GM10266 (cell line): Measurements from ENCODE around the gene PALD1.

Source experiments
- DNase-seq: peaks from one replicate; pipeline ENCODE4 v3.0.0; 2012; ENCODE audit errors: extremely low spot score
- TF ChIP-seq, protein P1 (sequence below): IDR thresholded peaks from 2 replicates; pipeline ENCODE4 v1.5.1; 2012; ENCODE audit warnings: mild to moderate bottlenecking, low read depth; ENCODE audit not compliant: control insufficient read depth, insufficient read depth; ENCODE audit errors: missing control alignments

Gene PALD1

DNA sequence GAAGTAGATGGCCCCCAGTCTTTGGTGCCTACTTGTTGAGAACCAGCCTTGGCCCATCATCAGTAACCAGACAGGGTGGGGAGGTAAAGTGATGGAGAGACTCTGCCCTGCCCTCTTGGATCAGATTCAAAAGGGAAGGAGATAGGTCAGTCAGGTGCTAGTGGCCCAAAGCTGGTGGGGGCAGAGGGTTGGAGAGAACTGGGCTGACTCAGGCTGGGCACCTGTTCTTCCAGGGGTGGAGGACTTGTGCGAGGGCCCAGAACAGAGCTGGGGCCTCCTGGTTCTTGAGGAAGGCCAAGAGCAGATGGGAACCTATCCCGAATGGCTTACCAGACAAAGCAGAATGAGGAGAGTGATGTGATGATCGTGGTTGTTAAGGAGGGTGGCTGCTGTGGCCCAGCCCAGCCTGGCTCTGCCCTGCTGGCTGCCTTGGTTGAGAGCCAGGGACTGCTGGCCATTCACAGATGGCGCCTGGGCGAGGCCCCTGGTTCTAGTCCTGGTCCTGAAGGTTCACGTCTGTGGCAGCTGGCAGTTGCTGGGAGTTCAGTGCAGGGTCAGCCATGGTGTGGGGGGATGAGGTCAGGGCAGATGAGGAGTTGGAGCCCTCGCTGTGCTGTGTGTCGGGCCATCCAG lies 36.6 kb downstream of the PALD1 start:
- TF ChIP-seq, protein P1, sequence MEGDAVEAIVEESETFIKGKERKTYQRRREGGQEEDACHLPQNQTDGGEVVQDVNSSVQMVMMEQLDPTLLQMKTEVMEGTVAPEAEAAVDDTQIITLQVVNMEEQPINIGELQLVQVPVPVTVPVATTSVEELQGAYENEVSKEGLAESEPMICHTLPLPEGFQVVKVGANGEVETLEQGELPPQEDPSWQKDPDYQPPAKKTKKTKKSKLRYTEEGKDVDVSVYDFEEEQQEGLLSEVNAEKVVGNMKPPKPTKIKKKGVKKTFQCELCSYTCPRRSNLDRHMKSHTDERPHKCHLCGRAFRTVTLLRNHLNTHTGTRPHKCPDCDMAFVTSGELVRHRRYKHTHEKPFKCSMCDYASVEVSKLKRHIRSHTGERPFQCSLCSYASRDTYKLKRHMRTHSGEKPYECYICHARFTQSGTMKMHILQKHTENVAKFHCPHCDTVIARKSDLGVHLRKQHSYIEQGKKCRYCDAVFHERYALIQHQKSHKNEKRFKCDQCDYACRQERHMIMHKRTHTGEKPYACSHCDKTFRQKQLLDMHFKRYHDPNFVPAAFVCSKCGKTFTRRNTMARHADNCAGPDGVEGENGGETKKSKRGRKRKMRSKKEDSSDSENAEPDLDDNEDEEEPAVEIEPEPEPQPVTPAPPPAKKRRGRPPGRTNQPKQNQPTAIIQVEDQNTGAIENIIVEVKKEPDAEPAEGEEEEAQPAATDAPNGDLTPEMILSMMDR, result no peak
- DNase-seq, result no peak

DNA sequence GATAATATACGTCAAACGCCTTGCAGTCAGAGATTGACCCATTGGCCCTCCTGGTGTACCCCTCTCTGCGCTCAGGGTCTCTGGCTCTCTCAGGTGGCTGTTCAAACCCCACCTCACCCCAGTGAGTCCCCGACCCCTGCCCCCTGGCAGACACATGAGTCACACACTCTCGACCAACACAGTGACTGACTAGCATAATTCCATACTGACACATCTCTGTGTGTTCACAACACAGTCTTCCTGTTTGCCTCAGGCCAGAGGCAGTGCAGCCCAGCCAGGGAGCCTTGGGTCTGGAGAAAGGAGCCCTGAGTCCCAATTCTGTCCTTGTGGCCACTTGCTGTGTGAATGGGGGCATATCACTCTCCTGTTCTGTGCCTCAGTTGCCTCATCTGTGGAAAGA lies 40.1 kb downstream of the PALD1 start:
- DNase-seq, result no peak

DNA sequence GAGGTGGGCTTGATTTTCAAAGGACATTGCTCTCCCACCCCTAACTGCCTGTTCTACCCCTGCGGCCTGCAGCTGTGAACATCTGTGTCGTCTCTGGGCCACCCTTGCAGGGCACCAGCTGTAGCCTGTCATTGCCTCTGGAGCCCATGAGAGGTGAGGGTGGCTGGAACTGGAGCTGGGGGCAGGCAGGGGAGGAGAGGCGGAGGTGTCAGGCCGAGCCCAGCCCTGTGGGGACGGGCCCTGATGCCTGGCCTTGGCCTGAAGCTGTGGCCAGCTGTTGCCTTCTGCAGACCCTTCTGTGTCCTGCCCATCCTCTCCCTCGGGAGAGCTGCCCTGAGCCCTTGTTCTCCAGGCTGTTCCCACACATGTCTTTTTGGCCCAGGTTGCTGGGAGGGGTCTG lies 44.5 kb downstream of the PALD1 start:
- DNase-seq, result no peak
- TF ChIP-seq, protein P1, result no peak

More for the DNA sequence above, 40.1 kb downstream of the PALD1 start:
- TF ChIP-seq, protein P1, result no peak

DNA sequence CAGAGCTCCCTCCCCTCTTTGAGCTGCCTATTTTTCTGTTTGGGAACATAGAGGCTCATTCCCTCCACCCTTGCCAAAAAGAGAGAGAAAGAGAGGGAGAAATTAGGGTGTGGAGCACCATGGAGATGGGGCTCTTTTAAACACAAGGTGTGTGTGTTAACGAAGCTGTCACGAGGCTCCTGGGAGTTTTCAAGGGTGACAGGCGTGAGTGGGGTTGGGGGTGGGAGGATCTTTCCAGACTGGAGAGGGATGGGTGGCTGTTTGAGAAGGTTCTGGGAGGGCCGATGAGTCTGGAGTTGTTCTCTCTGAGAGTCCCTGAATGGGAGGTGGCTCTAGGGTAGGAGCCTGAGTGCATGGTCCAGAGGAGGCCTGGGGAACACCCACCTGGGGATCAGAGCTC lies 45.0 kb downstream of the PALD1 start:
- no peak for DNase-seq
- TF ChIP-seq, protein P1, result no peak

DNA sequence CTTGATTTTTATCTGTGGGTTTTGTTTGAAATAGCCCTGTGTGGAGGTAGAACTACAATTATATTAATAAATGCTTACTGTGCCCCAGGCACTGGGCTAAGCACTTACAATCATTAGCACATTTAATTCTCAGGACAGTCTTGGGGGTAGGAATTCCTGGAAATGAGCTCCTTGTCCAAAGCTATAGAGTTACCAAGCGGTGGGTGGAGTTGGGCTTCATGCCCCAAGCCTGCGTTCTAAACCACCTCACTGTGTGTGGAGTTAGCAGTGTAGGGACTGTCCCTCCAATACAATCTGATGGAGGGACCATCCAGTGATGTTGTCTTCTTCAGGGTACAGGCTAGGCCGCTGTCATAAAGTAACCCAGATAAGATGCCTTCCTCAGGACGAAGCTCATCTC lies 49.7 kb downstream of the PALD1 start:
- TF ChIP-seq, protein P1, result no peak

DNA sequence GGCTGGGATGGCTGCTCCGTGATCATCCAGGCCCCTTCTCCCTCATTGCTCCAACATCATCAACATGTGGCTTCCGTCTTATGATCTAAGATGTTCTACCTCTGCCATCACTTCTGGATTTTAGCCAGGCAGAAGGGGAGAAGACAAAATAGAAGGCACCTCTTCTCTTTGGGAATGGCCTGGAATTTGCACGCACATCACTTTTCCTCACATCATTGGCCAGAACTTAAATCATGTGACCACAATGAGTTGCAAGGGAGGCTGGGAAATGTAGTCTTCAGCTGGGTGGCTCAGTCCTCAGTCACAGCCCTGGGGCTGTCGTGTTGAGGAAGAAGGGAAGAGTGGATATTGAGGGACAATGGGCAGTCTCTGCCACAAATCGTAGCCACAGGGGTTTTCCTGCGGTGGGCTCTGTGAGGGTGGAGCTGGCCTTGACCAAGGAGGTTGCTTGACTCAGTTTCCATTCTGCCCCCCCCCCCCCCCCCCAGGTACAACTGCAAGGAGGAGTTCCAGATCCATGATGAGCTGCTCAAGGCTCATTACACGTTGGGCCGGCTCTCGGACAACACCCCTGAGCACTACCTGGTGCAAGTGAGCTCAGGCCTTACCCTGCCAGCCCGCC lies 50.3 kb downstream of the PALD1 start:
- no peak for DNase-seq
- TF ChIP-seq, protein P1, result no peak

More for the DNA sequence above, 49.7 kb downstream of the PALD1 start:
- DNase-seq, result no peak

DNA sequence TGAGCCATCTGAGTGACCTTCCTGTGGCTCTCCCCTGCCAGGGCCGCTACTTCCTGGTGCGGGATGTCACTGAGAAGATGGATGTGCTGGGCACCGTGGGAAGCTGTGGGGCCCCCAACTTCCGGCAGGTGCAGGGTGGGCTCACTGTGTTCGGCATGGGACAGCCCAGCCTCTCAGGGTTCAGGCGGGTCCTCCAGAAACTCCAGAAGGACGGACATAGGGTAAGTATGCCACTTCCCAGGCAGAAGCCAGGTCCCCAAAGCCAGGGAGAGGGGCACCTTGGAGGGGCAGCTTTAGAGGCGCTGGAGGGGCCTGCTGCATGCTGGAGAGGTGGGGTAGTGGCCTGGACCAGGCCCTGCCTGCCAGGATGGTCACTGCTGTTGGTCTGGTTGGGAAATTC lies 51.3 kb downstream of the PALD1 start:
- no peak for DNase-seq
- TF ChIP-seq, protein P1, result no peak
